LNCaP clone FGC (cell line): ENCODE results near the gene APOL1.
"Not testable (repeated sequence)": the region's sequence is repeated elsewhere in the genome, so short reads cannot be mapped to it uniquely, and the experiment has no call there.

Source experiments
- DNase-seq: peaks from one replicate; pipeline ENCODE4 v3.0.0-alpha.2; 2011; ENCODE audit warnings: low read depth
- H3K4me3 ChIP-seq: 2 replicates; pipeline ENCODE4 v1.5.1; 2011; ENCODE audit warnings: mild to moderate bottlenecking, low read depth, low read length, control low read depth
- TF ChIP-seq, protein P1 (sequence below): IDR thresholded peaks from 2 replicates; pipeline ENCODE4 v1.5.1; 2012; ENCODE audit warnings: mild to moderate bottlenecking; ENCODE audit not compliant: control insufficient read depth, insufficient read depth; ENCODE audit errors: extremely low read depth

The APOL1 gene

DNA sequence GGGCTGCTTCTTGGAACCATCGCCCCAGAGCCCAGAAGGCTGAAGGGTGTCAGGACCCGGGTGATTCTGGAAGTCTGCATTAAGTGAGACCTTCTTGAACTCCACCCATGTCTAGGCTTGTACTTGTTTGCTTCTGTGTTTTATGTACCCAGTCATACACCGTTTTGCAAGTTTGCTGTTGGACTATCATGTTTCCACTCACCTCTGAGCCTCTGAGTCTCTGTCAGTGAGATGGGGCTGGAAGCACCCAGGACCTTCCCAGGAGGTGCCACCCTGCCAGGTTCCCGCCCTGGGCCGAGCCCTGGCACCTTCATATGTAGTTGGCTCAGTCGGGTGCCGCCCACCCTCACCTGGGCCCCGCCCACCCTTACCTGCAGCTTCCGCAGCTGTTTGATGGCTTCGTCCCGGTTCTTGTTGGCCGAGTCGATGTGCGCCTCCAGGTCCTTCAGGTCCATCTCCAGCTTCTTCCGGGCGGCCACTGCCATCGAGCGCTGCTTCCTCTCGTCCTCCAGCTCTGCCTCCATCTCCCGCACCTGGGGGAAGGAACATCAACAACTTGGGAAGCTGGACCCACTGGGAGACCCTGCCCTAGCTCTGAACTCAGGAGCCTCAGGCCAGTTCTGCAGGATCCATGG, 35.1 kb downstream of the APOL1 start:
- TF ChIP-seq, protein P1, sequence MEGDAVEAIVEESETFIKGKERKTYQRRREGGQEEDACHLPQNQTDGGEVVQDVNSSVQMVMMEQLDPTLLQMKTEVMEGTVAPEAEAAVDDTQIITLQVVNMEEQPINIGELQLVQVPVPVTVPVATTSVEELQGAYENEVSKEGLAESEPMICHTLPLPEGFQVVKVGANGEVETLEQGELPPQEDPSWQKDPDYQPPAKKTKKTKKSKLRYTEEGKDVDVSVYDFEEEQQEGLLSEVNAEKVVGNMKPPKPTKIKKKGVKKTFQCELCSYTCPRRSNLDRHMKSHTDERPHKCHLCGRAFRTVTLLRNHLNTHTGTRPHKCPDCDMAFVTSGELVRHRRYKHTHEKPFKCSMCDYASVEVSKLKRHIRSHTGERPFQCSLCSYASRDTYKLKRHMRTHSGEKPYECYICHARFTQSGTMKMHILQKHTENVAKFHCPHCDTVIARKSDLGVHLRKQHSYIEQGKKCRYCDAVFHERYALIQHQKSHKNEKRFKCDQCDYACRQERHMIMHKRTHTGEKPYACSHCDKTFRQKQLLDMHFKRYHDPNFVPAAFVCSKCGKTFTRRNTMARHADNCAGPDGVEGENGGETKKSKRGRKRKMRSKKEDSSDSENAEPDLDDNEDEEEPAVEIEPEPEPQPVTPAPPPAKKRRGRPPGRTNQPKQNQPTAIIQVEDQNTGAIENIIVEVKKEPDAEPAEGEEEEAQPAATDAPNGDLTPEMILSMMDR: no peak
- DNase-seq: no peak
- no peak overlapping the region for H3K4me3 ChIP-seq

DNA sequence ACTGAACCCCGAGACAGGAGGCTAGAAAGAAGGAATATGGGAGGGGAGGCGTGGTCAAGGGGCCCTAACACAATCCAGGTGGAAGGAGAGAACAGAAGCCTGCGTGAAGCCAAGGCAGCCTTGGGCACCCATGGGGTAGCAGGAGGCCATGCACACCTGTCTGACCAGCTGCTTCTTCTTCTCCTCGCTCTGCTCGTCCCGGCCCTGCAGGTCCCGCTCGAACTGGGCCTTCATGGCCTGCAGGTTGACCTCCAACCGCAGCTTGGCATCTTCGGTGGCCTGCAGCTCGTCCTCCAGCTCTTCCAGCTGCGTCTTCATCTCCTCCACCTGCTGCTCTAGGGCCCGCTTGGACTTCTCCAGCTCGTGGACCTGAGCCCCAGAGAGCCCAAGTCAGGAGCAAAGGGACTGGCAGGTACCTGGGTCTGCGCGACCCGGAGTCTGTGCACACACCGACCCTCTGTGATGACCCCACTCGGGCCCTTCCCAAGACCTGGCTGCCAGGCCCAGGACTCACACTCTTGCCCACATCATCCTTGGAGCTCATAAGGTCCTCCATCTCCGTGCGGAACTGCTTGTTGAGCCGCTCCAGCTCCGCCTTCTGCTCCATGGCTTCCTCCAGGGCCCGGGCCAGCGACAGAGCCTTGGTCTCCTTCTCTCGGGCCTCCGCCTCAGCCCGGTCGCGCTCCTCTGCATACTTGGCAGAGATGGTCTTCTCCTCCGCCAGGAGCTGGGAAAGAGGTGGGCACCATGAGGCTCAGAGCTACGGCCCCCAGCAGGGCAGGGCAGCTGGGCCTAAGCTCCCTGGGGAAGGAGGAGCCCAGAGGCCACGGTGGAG, 35.9 kb downstream of the APOL1 start:
- TF ChIP-seq, protein P1: no peak
- H3K4me3 ChIP-seq: no peak overlapping the region
- DNase-seq: no peak

DNA sequence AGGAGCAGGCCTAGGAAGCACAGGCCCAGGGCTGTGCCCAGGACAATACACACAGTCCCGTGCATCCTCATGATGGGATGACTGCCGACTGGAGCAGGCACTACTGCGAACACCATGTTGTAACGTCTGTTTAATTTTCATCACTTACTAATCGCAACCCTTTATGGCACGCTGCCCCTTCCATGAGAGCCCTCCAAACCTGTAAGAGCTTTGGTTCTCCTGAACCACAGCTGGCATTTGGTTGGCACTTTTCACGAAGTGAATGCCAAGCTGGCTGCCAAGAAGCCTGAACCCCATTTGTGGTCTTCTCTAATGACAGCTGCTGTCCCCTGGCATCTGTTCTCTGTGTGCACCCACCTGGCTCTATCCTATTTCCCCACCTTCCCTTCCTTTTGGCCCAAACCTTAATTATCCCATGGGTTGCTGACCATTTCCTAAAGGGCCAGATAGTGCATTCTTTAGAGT, 36.5 kb downstream of the APOL1 start:
- DNase-seq: no peak
- TF ChIP-seq, protein P1: no peak
- H3K4me3 ChIP-seq: no peak overlapping the region

DNA sequence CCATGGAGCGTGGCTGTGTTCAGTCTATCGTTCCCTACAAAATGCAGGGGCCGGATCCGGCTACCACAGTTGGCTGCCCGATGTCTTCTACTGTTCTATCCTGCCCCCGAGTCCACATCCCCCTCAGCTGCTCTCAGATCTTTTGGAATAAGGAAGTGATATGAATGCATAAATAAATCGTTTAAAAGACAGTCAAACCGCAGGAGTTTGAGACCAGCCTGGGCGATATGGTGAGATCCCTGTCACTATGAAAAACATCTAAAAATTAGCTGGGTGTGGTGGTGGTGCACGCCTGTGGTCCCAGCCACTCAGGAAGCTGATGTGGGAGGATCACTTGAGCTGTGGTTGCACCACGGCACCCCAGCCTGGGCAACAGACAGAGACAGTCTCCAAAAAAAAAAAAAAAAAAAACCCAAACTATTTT, 37.0 kb downstream of the APOL1 start:
- not testable (repeated sequence) for H3K4me3 ChIP-seq, DNase-seq

DNA sequence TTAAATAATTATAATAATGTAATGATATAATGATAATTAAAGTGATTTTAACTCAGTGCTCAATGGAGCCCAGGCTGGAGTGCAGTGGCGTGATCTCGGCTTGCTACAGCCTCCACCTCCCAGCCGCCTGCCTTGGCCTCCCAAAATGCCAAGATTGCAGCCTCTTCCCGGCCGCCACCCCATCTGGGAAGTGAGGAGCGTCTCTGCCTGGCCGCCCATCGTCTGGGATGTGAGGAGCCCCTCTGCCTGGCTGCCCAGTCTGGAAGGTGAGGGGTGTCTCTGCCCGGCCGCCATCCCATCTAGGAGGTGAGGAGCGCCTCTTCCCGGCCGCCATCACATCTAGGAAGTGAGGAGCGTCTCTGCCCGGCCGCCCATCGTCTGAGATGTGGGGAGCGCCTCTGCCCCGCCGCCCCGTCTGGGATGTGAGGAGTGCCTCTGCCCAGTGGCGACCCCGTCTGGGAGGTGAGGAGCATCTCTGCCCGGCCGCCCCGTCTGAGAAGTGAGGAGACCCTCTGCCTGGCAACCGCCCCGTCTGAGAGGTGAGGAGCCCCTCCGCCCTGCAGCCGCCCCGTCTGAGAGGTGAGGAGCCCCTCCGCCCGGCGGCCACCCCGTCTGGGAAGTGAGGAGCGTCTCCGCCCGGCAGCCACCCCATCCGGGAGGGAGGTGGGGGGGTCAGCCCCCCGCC, 37.6 kb downstream of the APOL1 start:
- DNase-seq: not testable (repeated sequence)

DNA sequence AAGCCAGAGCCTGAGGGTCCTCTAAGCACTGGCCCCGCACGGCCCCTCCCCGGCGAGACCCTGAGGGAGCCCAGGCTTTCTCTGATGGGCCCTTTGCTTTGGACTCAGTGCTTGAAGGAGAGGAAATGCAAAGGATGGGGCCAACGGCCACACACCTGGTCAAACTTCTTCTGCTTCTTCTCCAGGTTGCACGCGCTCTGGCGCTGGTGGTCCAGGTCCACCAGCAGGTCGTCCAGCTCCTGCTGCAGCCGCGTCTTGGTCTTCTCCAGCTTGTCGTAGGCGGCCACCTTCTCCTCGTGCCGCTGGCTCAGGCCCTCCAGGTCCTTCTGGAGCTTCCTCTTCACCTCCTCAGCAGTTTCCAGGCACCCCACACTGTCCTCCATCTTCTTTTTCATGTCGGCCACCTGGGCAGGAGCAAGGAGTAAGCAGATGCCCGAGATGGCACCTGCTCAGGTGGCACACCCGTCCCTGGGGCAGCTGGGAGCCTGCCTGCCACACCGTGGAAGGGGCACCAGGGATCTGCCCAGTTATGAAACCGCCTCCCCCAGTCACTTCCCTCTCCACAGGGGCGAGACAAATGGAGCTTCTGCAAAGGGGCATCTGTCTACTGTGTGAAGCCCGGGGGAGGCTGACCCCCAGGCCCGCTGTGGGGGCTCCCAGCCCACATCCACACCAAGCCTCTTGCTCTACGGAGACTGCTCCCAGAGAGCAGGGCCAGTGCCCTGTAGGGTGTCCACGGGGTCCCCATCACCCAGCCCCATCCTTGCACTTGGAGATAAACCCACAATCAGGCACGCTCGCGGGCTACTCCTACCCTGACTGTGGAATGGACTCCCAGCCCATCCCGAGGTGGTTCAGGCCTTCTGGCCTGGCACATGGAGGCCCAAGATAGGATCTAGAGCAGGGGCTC, 39.2 kb downstream of the APOL1 start:
- no peak overlapping the region for H3K4me3 ChIP-seq
- no peak for DNase-seq
- TF ChIP-seq, protein P1: no peak

More for the DNA sequence above, 37.6 kb downstream of the APOL1 start:
- not testable (repeated sequence) for H3K4me3 ChIP-seq

DNA sequence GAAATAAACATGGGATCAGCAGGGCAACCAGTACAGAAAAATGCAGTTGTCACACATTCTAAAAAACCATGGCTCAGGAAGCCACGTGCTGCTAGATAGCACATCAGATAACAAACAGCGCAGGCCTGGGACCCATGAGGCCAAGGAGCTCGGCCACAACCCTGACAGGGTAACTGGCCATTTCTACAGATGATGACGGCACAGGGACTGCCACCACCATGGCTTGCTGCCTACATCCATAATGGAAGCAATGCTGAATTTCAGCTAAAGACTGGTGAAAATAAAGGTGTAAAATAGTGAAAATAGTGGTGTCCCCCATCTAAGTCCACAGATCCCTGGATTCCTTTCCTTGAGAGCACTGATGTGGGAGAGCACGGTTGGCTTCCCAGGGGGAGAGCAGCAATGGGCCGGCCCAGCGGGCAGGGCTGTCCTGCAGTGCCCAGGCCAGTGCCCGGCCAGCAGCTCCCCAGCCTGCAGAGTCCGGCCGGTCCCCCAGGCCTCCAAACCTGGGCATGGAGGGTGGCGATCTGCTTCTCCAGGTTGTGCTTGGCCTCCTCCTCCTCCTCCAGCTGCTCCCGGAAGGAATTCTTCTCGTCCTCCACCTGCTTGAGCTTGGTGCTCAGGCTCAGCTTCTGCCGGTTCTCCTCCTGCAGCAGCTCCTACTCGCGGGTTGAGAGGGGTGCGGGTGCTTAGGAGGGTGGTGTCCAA, 40.0 kb downstream of the APOL1 start:
- no peak for DNase-seq
- H3K4me3 ChIP-seq: no peak overlapping the region
- TF ChIP-seq, protein P1: no peak
